ENCODE data around the gene ADAP1.

Gene ADAP1

DNA sequence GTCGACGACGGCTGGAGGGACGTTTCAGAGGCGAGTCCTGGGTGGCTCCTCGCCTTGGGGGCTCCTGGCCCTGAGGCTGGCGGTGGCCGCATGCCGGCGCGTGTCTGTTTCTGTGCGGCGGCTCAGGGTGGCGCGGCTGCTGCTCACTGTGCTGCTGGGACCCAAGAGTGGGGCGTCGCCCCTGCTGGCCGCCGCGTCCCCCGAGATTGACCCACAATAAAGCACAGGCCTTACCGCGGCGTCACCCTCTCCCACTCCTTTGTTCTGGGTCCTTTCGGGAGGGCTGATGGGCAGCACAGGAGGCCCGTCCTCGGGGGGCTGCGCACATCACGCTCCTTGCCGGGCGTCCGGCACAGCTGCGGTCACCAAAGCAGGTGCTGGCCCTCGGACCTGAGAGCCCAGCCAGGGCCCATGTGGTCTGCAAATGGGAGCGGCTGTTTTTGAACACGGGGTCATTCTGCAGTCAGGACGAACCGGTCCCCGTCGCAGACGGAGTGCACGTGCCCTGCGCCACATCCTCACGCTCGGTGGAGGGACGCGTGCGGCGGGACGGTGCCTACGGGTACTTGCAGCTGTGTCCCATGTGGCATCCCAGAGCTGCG lies 58.9 kb downstream of the ADAP1 start:
- peaks cover 65% of the 10 kb centered on the region; the same call in 1 of the 2 replicates for H3K36me3 ChIP-seq (ENCODE audit: insufficient read depth, low read length)
- no peak overlapping the region for H3K4me2 ChIP-seq (ENCODE audit: low read depth, low read length, poor library complexity, severe bottlenecking)
- no peaks in the 10 kb centered on the region for H3K79me2 ChIP-seq (ENCODE audit: insufficient read depth, low read length)
- H4K20me1 ChIP-seq (ENCODE audit: insufficient read depth, low read length, poor library complexity, severe bottlenecking) = no peaks in the 10 kb centered on the region
- H2AFZ ChIP-seq (ENCODE audit: low read length) = no peak overlapping the region
- no peaks in the 10 kb centered on the region for H3K9me2 ChIP-seq (replicated peaks; ENCODE audit: low read depth, low read length)
- H3K4me1 ChIP-seq (ENCODE audit: insufficient read depth, low read length, poor library complexity, severe bottlenecking) = no peaks in the 10 kb centered on the region
- H3F3A ChIP-seq (ENCODE audit: low read depth) = no peaks in the 10 kb centered on the region
- no peak overlapping the region for H3K4me3 ChIP-seq (ENCODE audit: low read length, poor library complexity, severe bottlenecking)
- no peaks in the 10 kb centered on the region for H3K27me3 ChIP-seq (ENCODE audit: insufficient read depth, low read length, poor library complexity, severe bottlenecking)
- H3K9me3 ChIP-seq (ENCODE audit: insufficient read depth, low read depth, low read length) = no peaks in the 10 kb centered on the region
- no peak for TF ChIP-seq CTCF (conservative IDR thresholded peaks at IDR 0.05; ENCODE audit: low read length)
- no peak for TF ChIP-seq EZH2phosphoT487 (IDR thresholded peaks at IDR 0.05; ENCODE audit: borderline replicate concordance)
- H3K9ac ChIP-seq (ENCODE audit: low read depth, low read length, poor library complexity, severe bottlenecking) = no peak overlapping the region

GRCh38 chr7:894927-895450 lies 59.5 kb downstream of the ADAP1 start:
- H3K4me3 ChIP-seq (ENCODE audit: low read length, poor library complexity, severe bottlenecking) = no peak overlapping the region
- H3K79me2 ChIP-seq (ENCODE audit: insufficient read depth, low read length) = no peaks in the 10 kb centered on the region
- no peaks in the 10 kb centered on the region for H3K4me1 ChIP-seq (ENCODE audit: insufficient read depth, low read length, poor library complexity, severe bottlenecking)
- H3K9ac ChIP-seq (ENCODE audit: low read depth, low read length, poor library complexity, severe bottlenecking) = no peak overlapping the region
- no peak overlapping the region for H2AFZ ChIP-seq (ENCODE audit: low read length)
- no peaks in the 10 kb centered on the region for H3F3A ChIP-seq (ENCODE audit: low read depth)
- peaks cover 68% of the 10 kb centered on the region; the same call in 1 of the 2 replicates for H3K36me3 ChIP-seq (ENCODE audit: insufficient read depth, low read length)
- H3K4me2 ChIP-seq (ENCODE audit: low read depth, low read length, poor library complexity, severe bottlenecking) = no peak overlapping the region
- TF ChIP-seq CTCF (conservative IDR thresholded peaks at IDR 0.05; ENCODE audit: low read length) = no peak
- TF ChIP-seq EZH2phosphoT487 (IDR thresholded peaks at IDR 0.05; ENCODE audit: borderline replicate concordance) = no peak
- H4K20me1 ChIP-seq (ENCODE audit: insufficient read depth, low read length, poor library complexity, severe bottlenecking) = no peaks in the 10 kb centered on the region
- no peaks in the 10 kb centered on the region for H3K27me3 ChIP-seq (ENCODE audit: insufficient read depth, low read length, poor library complexity, severe bottlenecking)
- no peaks in the 10 kb centered on the region for H3K9me2 ChIP-seq (replicated peaks; ENCODE audit: low read depth, low read length)
- no peaks in the 10 kb centered on the region for H3K9me3 ChIP-seq (ENCODE audit: insufficient read depth, low read depth, low read length)

- Histone ChIP-seq H2AFZ (ENCODE audit: low read length) (no peak overlapping the region), H3K9ac (ENCODE audit: low read depth, low read length, poor library complexity, severe bottlenecking) (no peak overlapping the region), H3K79me2 (ENCODE audit: insufficient read depth, low read length) (no peaks in the 10 kb centered on the region), H3K4me2 (ENCODE audit: low read depth, low read length, poor library complexity, severe bottlenecking) (no peak overlapping the region), H3K36me3 (ENCODE audit: insufficient read depth, low read length) (peaks cover 70% of the 10 kb centered on the region; the same call in 1 of the 2 replicates), H3K9me3 (ENCODE audit: insufficient read depth, low read depth, low read length) (no peaks in the 10 kb centered on the region), H3K27me3 (ENCODE audit: insufficient read depth, low read length, poor library complexity, severe bottlenecking) (no peaks in the 10 kb centered on the region), H3K4me3 (ENCODE audit: low read length, poor library complexity, severe bottlenecking) (no peak overlapping the region), H3K9me2 (replicated peaks; ENCODE audit: low read depth, low read length) (no peaks in the 10 kb centered on the region), H3K4me1 (ENCODE audit: insufficient read depth, low read length, poor library complexity, severe bottlenecking) (no peaks in the 10 kb centered on the region), H4K20me1 (ENCODE audit: insufficient read depth, low read length, poor library complexity, severe bottlenecking) (no peaks in the 10 kb centered on the region), H3F3A (ENCODE audit: low read depth) (no peaks in the 10 kb centered on the region)
- TF ChIP-seq CTCF (conservative IDR thresholded peaks at IDR 0.05; ENCODE audit: low read length) (no peak), EZH2phosphoT487 (IDR thresholded peaks at IDR 0.05; ENCODE audit: borderline replicate concordance) (no peak)
Measured at GRCh38 chr7:894164-894867, 60.2 kb downstream of the ADAP1 start.

All from Loucy (cell line).